T-helper 1 cell treated with Interleukin-12 subunit alpha and Interleukin-12 subunit beta and Interleukin-4 antibody, amounts not matched to agents 30 μg/mL and 1 μg/mL, for 36 hours (primary cell): ENCODE data around the gene POLR3A.
"Not testable (repeated sequence)": the region's sequence is repeated elsewhere in the genome, so short reads cannot be mapped to it uniquely, and the experiment has no call there.

Source experiments
- H3K27ac Mint-ChIP-seq: one replicate; pipeline ENCODE4 v1.8.0; 2021; ENCODE audit warnings: mild to moderate bottlenecking, mixed read lengths
- H3K27me3 Mint-ChIP-seq: one replicate; pipeline ENCODE4 v1.8.0; 2021; ENCODE audit warnings: low read depth, mixed read lengths
- H3K36me3 Mint-ChIP-seq: one replicate; pipeline ENCODE4 v1.8.0; 2021; ENCODE audit warnings: low read depth, mixed read lengths
- H3K4me1 Mint-ChIP-seq: one replicate; pipeline ENCODE4 v1.8.0; 2021; ENCODE audit warnings: low read depth, mixed read lengths
- H3K4me3 Mint-ChIP-seq: one replicate; pipeline ENCODE4 v1.8.0; 2021; ENCODE audit warnings: mild to moderate bottlenecking, moderate library complexity, mixed read lengths
- H3K9me3 Mint-ChIP-seq: one replicate; pipeline ENCODE4 v1.8.0; 2021; ENCODE audit warnings: mixed read lengths

The POLR3A gene

DNA sequence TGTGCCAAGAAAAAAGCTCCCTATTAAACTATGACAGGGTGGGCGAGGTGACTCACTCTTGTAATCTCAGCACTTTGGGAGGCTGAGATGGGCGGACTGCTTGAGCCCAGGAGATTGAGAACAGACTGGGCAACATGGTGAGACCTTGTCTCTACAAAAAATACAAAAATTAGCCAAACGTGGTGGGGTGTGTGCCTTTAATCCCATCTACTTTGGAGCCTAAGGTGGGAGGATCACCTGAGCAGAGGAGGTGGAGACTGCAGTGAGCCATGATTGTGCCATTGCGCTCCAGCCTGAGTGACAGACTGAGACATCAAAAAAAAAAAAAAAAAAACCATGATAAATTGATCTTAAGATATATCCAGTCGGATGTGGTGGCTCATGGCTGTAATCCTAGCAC, 11.5 kb downstream of the POLR3A start:
- Mint-ChIP-seq H3K27me3 (no peaks in the 10 kb centered on the region), H3K27ac (no peak overlapping the region), H3K4me1 (no peaks in the 10 kb centered on the region), H3K9me3 (no peaks in the 10 kb centered on the region), H3K36me3 (peaks cover 40% of the 10 kb centered on the region), H3K4me3 (no peak overlapping the region)

DNA sequence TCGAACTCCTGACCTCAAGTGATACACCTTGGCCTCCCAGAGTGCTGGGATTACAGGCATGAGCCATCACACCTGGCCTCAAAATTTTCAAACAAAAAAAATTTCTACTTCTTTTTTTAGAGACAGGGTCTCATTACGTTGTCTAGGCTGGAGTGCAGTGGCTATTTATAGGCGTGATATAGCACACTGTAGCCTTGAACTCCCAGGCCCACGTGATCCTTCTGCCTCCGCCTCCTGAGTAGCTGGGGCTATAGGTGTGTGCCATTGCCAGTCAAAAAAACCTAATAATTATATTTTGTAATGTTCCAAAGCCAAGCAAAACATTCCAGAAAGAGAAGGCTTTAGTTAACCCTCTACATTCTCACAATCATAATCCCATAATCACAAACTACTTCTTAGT, 13.8 kb downstream of the POLR3A start:
- no peaks in the 10 kb centered on the region for H3K27me3 Mint-ChIP-seq
- no peak overlapping the region for H3K4me3 Mint-ChIP-seq
- H3K9me3 Mint-ChIP-seq: no peaks in the 10 kb centered on the region
- H3K4me1 Mint-ChIP-seq: no peaks in the 10 kb centered on the region
- peaks cover 31% of the 10 kb centered on the region for H3K36me3 Mint-ChIP-seq
- no peak overlapping the region for H3K27ac Mint-ChIP-seq

GRCh38 chr10:78013564-78013963, 15.8 kb downstream of the POLR3A start:
- no peak overlapping the region for H3K4me3 Mint-ChIP-seq
- no peaks in the 10 kb centered on the region for H3K4me1 Mint-ChIP-seq
- H3K9me3 Mint-ChIP-seq: no peaks in the 10 kb centered on the region
- H3K36me3 Mint-ChIP-seq: peaks cover 34% of the 10 kb centered on the region
- H3K27me3 Mint-ChIP-seq: no peaks in the 10 kb centered on the region
- no peak overlapping the region for H3K27ac Mint-ChIP-seq

DNA sequence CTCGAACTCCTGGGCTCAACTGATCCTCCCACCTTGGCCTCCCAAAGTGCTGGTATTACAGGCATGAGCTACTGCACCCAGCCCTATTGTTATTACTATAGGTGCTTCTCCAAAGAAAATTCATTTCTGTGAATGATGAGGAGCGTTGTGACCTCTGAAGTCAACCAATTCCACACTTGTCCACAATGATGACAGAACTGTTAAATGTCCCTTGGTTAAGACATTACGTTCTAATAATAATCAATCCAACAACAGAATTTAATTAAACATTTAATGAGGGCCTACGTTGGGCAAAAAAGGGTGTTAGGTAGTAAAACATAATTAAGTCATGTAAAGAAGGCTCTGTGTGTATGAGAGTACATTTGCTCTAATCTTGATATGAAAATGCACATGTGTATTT, 18.2 kb downstream of the POLR3A start:
- H3K27me3 Mint-ChIP-seq: no peaks in the 10 kb centered on the region
- H3K4me3 Mint-ChIP-seq: no peak overlapping the region
- H3K4me1 Mint-ChIP-seq: no peaks in the 10 kb centered on the region
- no peak overlapping the region for H3K27ac Mint-ChIP-seq
- H3K9me3 Mint-ChIP-seq: no peaks in the 10 kb centered on the region
- peaks cover 32% of the 10 kb centered on the region for H3K36me3 Mint-ChIP-seq

DNA sequence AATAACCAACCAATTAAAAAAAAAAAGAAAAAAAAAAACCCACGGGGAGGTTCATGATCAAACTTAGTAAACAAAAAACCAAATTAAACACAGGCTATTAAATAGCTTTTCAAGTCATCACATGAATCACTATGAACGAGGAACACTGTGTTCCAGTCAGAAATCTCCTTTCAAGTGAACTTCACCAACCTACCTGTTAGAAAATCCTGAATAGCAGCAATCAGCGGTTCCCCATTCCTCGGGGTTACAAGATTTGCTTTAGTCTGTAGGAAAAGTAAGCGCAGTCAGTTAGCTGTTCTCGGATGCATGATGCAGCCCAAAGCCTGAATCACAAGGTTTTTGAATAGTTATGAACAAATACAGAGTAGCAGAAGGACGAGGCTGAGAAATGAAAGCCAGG, 19.0 kb downstream of the POLR3A start:
- H3K4me1 Mint-ChIP-seq: no peaks in the 10 kb centered on the region
- H3K4me3 Mint-ChIP-seq: no peak overlapping the region
- H3K36me3 Mint-ChIP-seq: peaks cover 35% of the 10 kb centered on the region
- H3K27ac Mint-ChIP-seq: no peak overlapping the region
- no peaks in the 10 kb centered on the region for H3K27me3 Mint-ChIP-seq
- no peaks in the 10 kb centered on the region for H3K9me3 Mint-ChIP-seq

DNA sequence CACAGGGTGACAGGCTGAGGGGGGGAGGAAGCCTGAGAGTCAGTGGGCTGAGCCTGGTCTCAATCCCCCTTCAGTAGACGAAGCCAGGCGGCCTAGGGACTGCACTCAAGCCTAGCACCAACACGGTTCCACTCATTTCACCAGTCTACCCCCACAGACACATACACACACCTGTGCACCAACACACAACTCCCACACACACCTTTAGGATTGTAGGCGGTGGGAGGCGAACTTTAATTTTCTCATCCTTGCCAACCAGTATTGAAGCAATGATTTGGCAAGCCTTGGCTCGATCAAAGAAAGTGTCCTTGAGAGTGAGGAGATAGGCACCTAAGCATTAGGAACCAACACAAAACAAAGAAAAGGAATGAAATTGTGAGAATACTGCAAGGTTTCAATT, 19.7 kb downstream of the POLR3A start:
- Mint-ChIP-seq H3K27ac (no peak overlapping the region), H3K27me3 (no peaks in the 10 kb centered on the region), H3K4me3 (no peak overlapping the region), H3K4me1 (no peaks in the 10 kb centered on the region), H3K36me3 (peaks cover 35% of the 10 kb centered on the region), H3K9me3 (no peaks in the 10 kb centered on the region)

GRCh38 chr10:78007172-78007571, 22.1 kb downstream of the POLR3A start:
- no peak overlapping the region for H3K27ac Mint-ChIP-seq
- no peaks in the 10 kb centered on the region for H3K27me3 Mint-ChIP-seq
- peaks cover 45% of the 10 kb centered on the region for H3K36me3 Mint-ChIP-seq
- H3K4me3 Mint-ChIP-seq: no peak overlapping the region
- no peaks in the 10 kb centered on the region for H3K9me3 Mint-ChIP-seq
- H3K4me1 Mint-ChIP-seq: peaks cover 4% of the 10 kb centered on the region

DNA sequence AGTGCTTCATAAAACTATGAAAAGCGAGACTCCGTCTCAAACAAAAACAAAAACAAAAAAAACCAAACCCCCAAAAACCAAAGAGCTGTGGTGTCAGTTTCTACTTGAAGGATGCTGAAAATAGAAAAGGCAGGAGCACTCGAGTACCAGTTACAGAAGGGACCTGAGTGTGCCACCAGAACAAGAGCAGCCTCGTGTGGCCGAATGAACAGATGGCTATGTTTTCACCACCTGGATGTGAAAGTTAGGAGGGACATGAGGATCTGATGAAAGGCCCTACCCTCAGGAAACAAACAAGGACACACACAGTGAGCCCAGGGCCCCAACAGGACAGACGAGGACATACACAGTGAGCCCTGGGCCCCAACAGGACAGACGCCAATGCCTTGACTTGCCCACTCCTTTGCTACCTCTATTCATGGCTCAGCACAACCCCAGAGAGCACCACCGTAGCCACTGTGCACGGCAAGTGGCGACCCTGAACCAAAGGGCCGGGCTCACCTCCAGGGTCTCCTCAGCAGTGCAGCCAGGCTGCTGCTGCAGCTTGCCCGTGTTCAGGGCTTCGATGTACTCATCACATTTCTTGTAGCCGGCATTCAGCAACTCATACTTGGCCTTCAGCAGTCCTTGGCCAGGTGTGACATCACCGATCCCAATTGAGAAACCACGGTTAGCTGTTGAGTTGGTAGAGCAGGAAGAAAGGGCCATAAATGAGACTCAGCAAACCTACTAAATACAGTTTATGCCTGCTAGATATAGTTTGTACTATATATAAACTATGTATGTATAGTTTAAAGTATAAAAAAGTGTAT, 24.9 kb downstream of the POLR3A start:
- Mint-ChIP-seq H3K36me3 (peaks cover 51% of the 10 kb centered on the region), H3K4me1 (peaks cover 4% of the 10 kb centered on the region), H3K27ac (no peak overlapping the region), H3K9me3 (no peaks in the 10 kb centered on the region), H3K4me3 (no peak overlapping the region), H3K27me3 (no peaks in the 10 kb centered on the region)

GRCh38 chr10:78002541-78003288, 26.6 kb downstream of the POLR3A start:
- H3K27me3 Mint-ChIP-seq: no peaks in the 10 kb centered on the region
- H3K4me3 Mint-ChIP-seq: no peak overlapping the region
- no peaks in the 10 kb centered on the region for H3K9me3 Mint-ChIP-seq
- no peak overlapping the region for H3K27ac Mint-ChIP-seq
- H3K36me3 Mint-ChIP-seq: peaks cover 57% of the 10 kb centered on the region
- peaks cover 4% of the 10 kb centered on the region for H3K4me1 Mint-ChIP-seq

DNA sequence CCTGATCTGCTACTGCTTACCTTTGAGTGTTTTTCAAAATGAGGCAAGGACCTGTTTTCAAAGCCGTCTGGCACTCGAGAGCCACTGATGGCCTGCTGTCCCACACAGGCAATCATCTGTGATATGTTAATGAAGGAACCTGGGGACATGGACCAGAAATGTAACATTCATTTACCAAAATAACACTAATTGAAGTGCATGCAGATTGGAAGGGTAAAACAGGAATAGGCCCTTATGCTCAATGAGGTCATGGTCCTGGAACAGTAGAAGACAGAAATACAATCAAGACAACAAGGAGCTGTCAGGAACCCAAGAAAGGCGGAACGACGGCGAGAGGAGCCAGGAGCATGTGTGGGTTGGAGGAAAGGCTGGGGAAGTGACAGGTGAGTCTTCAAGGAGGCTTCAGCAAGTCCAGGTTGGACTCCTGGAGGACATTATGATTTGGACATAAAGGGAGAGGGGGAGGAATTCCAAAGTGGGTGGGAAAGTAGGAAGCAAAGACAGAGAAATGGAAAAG, 28.3 kb downstream of the POLR3A start:
- peaks cover 62% of the 10 kb centered on the region for H3K36me3 Mint-ChIP-seq
- H3K4me1 Mint-ChIP-seq: peaks cover 4% of the 10 kb centered on the region
- no peaks in the 10 kb centered on the region for H3K9me3 Mint-ChIP-seq
- H3K27me3 Mint-ChIP-seq: no peaks in the 10 kb centered on the region
- no peak overlapping the region for H3K27ac Mint-ChIP-seq
- H3K4me3 Mint-ChIP-seq: no peak overlapping the region

- Mint-ChIP-seq H3K27me3 (no peaks in the 10 kb centered on the region), H3K9me3 (no peaks in the 10 kb centered on the region), H3K4me3 (no peak overlapping the region), H3K36me3 (peaks cover 61% of the 10 kb centered on the region), H3K4me1 (peaks cover 4% of the 10 kb centered on the region), H3K27ac (no peak overlapping the region)
Observed at GRCh38 chr10:78000206-78000605, 29.1 kb downstream of the POLR3A start.

GRCh38 chr10:77998780-77999179, 30.5 kb downstream of the POLR3A start:
- H3K27me3 Mint-ChIP-seq, H3K4me3 Mint-ChIP-seq, H3K4me1 Mint-ChIP-seq, H3K9me3 Mint-ChIP-seq, H3K27ac Mint-ChIP-seq: not testable (repeated sequence)
- H3K36me3 Mint-ChIP-seq: peaks cover 56% of the 10 kb centered on the region

- Mint-ChIP-seq H3K27me3 (no peaks in the 10 kb centered on the region), H3K9me3 (no peaks in the 10 kb centered on the region), H3K4me1 (no peaks in the 10 kb centered on the region), H3K27ac (no peak overlapping the region), H3K4me3 (no peak overlapping the region), H3K36me3 (peaks cover 49% of the 10 kb centered on the region)
Observed at GRCh38 chr10:77993620-77994019, 35.7 kb downstream of the POLR3A start.

DNA sequence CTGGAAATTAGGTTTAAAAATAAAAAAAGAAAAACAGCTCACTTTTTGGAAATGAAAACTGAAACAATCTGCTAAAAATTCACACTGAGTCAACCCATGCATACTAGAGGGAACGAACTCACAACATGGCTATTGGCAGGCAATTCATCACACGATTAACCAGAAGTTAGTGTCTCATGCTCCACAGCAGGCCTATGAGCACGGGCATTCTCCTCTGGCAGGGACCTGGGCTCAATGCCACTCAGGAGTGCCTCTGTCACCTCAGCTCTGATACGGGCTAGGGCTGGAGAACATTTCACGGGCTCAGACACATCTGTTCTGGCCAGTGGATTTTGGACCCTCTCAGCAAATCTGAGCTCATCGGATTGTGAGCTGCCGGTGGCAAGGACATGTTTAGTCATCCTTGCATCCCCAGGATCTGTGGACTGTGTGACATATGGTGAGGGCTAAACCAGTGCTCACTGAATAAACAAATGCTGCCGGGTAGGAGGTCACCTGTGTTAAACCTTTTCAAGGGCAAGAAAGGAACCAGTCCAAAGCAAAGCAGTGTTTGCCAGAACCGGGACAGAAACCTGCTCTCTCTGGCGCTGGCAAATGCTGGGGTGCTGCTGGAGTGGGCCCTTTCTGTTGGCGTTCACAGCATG, 40.1 kb downstream of the POLR3A start:
- Mint-ChIP-seq H3K4me1 (no peaks in the 10 kb centered on the region), H3K27me3 (no peaks in the 10 kb centered on the region), H3K36me3 (peaks cover 44% of the 10 kb centered on the region), H3K4me3 (no peak overlapping the region), H3K9me3 (no peaks in the 10 kb centered on the region), H3K27ac (no peak overlapping the region)
